Activated CD8-positive, alpha-beta memory T cell treated with anti-CD3 and anti-CD28 coated beads for 4 hours (primary cell): ENCODE results near the gene CFAP299.

ENCODE experiments used
- DNase-seq, 2 donors: peaks; one replicate each; pipeline ENCODE4 v3.0.0-alpha.2; 2020; ENCODE audit warnings: low read depth in 2 of 2

Gene CFAP299

DNA sequence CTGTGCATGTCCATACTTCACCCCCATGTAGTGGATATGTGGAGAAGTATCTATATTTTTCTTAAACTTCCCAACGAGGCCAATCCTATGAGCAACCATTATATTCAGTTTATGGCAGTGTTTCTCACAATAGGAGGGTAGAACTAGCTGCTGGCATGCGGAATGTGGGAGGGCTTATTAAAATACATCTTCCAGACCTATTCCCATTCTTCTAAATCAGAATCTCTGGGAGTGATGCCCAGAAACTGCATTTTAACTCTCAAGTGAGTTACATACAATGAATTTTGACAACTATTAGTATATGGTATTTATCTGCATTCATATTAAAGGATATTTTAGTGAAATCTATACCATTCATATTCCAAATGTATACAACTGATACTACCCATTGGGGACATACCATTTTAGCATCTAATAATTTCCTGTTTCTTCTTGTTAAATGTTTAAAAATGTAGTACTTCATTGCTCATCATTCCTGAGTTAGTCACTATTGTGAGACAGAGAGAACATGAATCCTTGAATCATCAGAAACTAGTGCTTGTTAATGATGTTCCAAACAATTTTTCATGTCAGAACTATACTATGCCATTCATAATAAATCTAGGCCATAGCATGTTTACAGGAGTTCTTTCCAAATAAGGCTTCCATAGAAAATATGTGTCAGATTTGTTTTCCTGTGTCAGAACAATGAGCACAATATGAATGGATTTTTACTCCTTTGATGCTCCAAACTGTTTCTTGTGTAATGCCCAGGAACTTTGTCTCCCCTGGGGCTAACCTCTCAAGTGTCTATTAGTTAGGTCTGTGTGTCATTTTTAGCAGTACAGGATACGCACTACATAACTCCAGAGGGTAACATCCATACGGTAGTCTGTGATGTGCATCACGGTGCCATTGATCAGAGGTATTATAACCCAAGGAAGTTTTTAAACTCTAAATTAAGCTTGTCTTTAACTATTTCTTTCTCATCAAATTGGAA lies 496.1 kb downstream of the CFAP299 start:
- DNase-seq: no peak

DNA sequence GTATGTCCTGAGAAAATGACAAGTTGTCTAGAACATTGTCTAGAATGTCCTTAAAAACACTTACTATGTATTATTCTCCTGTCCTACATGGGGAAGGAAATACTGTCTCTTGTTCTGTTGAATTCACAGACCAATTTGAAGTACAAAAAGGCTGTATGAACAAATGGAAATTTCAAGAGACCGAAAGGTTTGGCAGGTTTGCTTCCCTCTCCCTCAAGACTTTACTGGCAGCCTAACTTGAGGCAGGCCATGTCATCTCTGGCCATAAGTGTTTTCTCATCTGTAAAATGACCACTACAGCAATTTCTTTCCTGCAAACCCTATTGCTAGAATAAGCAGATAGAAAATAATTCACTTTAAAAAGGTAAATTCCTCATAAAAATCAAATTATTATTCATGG lies 503.8 kb downstream of the CFAP299 start:
- DNase-seq: no peak

DNA sequence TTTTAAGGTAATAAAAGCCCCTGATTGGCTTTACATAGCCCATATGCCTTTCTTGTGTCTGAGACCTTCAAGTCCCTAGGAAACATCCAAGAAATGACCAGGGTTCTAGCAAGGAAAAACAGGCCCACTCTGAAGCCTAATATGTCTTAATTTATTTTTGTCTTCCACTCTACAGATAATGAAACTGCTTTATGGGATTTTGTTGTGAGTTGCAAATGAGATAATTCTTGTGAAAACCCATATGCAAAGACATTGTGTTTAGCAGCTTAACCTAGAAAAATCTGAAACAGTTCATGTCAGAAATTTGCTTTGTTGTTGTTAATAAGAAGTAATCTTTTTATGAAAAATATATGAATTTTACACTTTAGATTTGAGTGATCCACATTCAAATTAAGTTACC lies 504.3 kb downstream of the CFAP299 start:
- no peak for DNase-seq

DNA sequence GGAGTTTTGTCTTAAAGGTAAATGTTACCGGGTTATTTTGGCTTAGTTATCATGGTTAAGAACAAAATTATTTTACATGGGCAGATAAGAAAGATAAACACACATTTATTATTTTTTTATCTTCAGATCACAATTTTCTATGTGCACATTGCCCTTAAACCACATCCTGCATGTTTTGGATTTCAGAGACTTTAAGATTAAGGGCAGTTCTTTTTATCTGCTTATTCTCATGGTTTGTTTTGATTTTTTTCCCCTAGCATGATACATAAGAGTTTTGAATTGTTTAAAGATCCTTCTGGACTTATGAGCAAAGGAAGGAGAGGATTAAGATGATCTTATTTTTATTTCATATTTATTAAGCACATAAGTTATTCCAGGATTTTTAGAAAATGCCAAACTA lies 504.9 kb downstream of the CFAP299 start:
- no peak for DNase-seq

DNA sequence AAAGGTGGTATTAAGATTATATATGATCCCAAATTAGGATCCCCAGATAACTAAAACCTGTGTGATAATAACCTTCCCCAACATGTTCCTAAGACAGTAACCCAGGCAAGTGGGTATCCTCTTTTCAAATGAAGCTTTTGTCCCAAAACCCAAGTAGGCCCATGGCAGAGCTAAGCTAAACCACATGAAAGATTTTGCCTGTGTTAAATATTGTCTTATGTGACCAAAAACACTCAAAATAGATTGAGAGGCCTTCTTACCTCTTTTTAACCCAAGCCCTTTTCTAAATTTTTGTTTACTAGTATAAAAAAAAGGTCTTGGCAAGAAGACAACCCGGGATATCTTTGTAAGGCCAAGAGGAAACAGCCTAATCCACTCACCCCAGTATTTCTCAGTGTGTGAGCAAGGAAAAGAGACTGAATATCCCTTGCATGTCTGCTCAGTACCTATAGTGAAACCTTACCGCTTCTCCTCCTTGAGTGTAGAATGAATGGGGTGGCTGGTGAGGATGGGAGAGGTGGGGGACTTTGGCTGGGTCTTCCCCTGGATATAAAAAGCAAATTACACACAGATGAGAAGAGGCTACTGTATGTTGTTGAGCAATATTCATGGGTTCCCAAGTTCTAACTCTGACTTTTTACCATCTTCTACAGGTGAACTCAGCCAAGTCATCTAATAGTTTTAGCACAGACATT lies 506.2 kb downstream of the CFAP299 start:
- DNase-seq: no peak

DNA sequence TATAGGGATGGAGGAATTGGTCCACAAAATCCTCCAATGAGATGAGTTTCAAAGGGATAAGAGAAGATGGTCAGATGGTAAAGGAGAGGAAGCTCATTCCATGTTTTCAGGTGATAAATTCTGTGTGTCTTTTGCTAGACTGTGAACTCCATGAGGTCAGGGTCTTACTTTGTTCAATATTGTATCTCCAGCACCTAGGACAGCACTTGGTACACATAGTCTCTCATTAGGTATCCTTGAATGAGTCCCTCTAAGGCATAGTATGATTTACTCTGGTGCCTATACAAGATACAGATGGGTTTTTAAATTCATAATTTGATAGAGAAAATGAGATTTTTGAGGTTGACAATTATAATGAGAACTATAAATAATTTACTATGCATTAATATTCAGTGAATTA lies 510.7 kb downstream of the CFAP299 start:
- no peak for DNase-seq

DNA sequence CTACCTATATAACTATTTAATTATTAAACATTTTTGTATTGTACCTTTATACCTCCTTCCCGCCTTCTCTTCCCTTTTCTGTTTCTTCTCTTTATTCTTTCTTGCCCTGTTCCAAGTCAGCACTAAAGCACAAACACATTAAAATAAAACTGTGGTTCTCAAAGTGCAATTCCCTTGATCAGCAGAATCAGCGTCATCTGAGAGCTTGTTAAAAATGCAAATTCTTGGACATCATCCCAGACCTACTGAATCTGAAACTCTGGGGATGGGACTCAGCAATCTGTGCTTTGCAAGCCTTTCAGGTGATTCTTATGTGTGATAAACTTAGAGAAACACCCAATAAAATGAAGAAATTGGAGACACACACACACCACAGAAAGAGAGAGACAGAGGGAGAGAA lies 516.5 kb downstream of the CFAP299 start:
- no peak for DNase-seq

DNA sequence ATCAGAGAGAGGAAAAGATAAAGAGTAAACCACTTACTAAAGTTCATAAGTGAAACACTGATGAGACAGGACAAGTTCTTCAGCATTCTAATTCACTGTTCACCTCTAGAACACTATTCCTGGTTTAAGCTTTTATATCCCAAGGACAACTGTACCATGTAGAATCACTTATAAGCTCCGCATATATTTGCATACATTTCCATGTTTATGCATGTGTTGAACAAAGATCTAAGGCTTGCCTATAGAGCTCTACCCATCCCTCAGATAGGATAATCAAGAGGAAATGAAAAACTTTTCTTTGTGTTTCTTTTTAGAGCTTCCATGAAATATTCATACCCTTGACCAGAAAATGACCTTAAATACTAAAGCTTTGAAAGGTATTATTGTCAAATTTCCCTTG lies 538.0 kb downstream of the CFAP299 start:
- no peak for DNase-seq

DNA sequence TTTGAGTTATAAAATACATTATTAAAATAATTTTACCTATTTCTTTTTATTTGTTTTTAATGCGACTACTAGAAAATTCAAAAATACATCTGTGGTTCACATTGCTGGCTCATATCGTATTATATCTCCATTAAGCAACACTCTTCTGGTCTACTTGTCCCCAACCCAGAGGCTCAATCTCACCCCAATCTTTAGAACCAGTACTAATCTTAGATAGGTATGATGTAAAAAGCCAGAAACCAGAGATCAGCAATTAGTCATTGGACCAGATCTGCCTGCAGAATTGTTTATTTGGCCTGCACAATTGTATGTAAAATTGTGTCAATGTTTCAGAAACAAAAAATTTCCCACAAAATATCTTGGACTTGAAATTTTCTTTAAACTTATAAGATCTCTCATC lies 539.4 kb downstream of the CFAP299 start:
- no peak for DNase-seq

DNA sequence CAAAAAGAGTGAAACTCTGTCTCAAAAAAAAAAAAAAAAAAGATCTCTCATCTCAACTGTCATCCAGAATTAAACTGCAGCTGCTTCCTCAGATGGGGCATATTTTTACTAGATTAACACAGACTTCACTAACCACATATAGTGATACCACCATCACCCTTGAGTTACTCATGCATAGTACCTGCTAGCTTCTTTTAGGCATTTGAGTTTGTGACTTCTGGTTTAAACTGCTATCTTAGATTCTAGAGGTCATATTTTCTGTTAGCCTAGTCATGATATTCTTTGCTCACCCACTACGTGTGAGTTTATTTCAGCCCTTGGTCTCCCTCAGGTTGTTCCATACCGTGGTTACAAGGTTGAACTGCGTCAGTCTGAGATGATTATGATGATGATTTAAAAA lies 540.1 kb downstream of the CFAP299 start:
- DNase-seq: no peak

DNA sequence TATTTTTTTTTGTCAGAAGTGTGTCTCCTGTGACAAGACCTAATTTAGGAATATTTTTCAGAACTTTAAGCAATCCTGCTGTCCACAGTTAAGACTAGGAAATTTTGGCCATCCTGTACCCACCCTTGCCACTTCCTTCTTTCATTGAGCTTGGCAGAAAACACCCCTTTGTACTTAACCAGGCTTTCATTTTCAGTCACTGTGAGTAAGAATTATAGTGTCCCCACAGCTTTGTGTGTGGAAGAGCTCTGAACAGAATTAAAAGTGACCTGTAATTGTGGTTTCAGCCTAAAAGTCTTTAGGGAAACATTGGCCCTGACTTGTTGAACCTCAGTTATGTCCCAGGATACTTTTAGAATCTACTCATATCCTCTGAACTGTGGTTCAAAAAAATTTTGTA lies 541.3 kb downstream of the CFAP299 start:
- DNase-seq: no peak

DNA sequence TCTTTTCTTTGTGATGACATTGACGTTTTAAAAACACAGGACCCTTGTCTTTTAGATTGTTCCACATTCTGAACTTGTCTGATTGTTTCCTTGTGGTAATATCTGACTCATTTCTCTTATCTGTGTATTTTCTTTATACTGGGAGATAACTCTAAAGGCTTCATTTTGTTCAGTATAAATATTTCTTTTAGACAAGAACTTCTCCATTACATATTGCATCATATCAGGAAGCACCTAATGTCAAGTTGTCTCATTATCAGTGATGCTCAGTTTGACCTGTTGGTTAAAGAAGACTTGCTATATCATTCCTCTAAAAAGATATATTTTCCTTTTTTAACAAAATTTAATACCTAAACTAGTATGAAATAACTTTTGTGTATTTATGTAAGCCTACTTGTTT lies 542.7 kb downstream of the CFAP299 start:
- no peak for DNase-seq

DNA sequence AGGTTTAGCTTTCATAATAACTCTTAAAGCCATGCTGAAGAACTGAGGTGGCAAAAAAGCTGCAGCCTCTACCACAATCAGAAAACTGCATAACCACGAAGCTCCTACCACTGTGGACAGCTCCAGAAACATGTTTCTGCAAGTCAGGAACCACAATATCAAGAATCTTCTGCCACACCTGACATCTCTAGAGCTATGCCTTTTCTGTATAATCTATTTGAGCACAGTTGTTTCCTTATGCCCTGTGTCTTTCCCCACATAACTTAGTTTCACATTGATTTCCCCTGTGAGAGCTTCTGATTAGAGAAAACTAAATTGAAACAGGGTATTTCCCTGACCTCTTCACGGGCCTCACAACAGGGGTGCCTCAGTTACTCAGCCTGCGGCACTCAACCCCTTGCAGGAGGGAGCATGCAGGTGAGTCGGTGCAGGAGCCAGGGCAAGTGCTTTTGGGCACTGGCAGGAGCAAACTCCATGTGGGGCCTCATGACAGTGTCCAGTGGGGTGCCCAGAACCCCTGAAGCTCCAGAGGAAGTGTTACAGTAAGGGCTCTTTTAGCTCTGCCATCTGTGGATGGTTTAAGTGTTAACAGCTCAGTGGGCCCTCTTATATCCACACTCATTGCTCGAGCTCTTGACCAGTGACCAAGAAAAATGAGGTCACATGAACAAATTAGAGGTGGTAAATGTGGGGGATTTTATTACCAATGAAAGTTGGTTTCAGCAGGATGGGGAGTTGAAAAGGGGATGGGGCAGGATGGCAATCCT lies 562.2 kb downstream of the CFAP299 start:
- no peak for DNase-seq

DNA sequence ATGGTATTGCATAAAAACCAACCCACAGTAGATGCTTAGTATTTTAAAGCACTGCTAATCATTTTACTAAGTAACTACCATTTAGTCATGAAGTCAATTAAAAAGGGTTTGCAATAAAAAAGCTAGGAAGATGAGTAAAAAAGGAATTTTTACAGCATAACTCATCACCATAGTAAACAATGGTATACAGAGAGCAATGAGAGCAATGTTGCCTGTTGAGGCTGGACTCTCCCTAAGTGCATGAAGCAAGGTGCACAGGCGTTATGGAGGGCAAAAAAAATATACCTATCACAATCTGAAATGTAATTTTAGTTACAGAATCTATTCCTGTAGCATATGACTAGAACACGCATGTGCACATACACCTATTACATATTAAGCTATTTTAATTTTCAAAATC lies 565.4 kb downstream of the CFAP299 start:
- no peak for DNase-seq

DNA sequence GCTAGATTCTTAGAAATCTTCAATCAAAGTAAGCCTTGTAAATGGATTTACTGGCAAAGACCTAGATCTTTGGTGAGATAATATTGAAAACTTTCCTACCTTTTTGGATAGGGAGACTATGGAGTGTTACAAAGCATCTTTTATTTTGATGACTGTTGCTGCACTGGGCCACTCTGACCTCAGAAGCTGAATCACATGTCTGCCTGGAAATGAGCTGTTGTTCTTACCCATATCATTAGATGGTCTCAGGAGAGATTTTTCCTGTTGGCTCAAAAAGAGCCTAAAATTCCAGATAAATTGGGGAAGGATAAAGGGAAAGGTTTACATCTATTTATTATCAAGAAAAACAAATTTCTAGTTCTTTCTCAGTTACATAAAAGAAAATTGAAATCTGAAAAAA lies 567.5 kb downstream of the CFAP299 start:
- no peak for DNase-seq

DNA sequence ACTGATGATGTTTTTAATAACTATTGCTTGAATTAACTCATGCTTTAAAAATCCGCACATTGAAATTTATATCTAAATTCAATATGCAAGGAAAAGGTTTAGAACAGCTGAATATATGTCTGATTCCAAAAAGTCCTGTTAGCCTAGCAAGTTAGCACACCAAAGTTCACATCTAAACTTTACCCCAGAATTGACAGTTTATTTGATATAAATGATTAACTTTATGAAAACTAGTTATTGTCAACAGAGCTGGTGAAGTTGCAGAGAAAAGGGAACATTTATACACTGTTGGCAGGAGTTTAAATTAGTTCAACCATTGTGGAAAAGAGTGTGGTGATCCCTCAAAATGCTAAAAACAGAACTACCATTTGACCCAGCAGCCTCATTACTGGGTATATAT lies 574.4 kb downstream of the CFAP299 start:
- DNase-seq: no peak

DNA sequence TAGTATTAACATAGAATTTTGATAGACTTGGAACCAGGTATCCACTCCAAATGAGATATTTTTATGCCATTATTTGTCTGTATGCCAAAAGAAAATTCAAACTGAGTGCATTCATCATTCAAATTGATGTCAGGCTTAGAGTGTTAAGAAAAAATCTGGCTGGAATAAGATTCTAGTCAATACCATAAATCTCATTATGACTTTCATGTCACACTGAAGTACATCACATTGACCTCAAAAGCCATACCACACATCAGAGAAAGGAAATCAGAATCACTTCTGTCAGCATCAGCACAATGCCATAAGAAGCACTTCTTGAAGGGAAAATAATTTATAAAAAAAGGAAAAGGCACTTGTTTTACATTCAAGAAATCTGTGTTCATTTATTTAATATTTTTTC lies 575.9 kb downstream of the CFAP299 start:
- no peak for DNase-seq

DNA sequence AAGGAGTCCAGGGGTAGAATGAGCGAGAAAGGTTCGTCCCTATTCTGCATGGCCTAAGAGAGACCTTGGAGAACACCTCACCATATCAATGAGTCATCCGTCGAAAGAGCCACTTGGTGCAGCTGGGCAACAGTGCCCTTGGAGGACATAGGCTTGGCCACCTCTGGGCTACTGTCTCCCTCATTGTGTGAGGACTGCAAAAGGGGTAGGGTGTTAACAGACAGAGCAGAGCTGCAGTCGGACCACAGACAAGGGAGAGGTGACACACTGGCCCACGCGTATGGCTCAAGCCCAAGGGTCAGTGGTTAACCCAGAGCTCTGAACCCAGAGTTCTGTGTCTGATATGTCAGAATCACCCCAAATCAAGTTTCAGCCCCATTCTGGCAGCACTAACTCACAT lies 576.8 kb downstream of the CFAP299 start:
- DNase-seq: no peak

DNA sequence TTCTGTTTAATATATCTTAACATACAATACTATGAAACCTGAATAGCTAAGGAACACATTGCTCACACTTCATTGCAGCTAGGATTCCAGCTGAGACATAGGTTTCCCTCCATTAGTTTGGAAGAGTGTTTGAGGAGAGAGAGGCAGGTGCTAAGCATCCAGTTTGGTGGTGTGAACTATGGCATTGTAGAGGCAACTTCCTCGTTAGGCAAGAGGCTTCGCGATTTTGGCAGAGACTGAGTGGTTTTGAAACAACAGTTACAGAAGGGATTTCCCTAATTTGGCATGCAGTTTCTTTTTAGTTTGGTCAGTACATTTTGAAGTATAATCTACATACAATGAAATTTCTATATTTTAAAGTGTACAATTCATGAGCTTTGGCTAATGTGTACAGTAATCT lies 577.9 kb downstream of the CFAP299 start:
- no peak for DNase-seq

DNA sequence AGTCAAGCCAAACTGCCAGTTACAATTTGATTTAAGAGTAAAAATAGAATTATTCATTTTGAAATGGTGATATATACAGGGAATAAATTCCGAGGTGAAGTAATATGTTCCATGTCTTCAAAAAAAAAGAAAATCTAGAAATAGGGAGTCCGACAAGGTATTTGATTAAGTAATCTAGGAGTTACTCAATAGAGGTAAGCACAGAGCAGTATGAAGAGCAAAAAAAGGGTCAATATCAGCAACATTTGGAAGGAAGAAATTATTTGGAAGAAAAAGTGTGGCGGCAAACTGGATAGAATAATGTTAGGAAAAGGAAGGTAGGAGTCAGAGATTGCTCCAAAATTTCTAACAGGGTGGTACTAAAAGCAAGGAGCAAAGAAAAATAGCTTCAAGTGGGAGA lies 581.2 kb downstream of the CFAP299 start:
- DNase-seq: no peak

DNA sequence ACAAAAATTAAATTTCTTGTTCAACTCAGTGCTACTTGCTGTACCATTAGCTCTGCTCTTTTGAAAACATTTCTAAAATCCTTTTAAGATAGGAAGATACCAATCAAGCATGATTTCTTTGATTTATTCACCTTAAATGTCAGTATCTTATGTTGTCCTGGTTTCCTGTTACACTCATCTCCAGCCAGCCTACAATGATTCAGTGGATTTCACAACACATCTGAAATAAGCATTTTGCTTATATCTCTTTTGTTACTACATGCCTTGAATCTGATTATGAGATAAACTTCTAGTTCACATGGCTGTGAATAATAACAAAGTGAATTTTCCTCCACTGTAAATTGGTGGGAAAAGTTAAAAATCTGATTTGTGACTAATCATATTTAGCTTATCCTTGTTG lies 582.5 kb downstream of the CFAP299 start:
- DNase-seq: no peak

DNA sequence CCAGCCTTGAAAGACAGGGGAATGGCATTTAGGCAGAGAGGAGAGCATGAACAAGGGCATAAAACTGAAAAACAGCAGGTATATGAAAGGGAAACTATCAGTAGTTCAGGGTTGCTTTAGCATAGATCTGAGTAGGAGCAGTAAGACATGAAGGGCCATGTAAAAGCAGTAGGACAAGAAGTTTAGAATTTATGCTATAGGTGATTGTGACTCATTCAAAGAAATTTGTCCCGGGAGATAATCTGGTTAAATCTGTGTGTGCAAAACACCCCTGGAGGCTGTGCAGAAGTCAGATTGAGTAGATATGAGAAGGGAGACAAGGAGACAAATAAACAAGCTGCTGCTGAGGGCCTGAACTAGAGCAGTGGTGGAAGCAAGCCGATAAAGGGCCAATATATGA lies 585.9 kb downstream of the CFAP299 start:
- no peak for DNase-seq

DNA sequence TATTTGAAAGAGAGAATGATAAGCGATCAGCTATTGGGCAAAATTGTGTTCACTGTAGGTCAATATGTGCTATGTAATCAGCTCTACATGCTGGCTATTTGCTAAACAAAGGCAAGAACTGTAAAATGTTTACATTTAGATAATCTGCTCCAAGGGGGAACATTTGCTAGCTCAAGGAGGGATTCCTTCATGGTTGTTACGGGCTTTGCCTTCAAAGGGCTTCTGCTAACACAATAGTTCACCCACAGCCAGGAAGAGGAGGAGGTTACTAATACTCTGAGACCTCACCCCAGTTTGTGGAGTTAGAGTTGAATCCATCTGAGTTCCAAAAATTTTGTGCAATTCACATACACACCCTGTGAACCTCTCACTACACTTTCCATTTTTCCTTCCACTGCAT lies 587.4 kb downstream of the CFAP299 start:
- no peak for DNase-seq
